Measurements from ENCODE around the gene FOXL1.

FOXL1 gene

DNA sequence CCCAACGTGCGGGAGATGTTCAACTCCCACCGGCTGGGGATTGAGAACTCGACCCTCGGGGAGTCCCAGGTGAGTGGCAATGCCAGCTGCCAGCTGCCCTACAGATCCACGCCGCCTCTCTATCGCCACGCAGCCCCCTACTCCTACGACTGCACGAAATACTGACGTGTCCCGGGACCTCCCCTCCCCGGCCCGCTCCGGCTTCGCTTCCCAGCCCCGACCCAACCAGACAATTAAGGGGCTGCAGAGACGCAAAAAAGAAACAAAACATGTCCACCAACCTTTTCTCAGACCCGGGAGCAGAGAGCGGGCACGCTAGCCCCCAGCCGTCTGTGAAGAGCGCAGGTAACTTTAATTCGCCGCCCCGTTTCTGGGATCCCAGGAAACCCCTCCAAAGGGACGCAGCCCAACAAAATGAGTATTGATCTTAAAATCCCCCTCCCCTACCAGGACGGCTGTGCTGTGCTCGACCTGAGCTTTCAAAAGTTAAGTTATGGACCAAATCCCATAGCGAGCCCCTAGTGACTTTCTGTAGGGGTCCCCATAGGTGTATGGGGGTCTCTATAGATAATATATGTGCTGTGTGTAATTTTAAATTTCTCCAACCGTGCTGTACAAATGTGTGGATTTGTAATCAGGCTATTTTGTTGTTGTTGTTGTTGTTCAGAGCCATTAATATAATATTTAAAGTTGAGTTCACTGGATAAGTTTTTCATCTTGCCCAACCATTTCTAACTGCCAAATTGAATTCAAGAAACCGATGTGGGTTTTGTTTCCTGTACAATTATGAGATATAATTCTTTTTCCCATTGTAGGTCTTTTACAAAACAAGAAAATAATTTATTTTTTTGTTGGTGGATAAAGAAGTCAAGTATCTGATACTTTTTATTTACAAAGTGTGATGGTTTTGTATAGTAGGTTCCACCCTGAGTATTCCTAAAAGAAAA is 9.4 kb upstream of the FOXL1 start:
- DNase-seq (ENCODE audit: low read depth in 2 of 2): no peak

DNA sequence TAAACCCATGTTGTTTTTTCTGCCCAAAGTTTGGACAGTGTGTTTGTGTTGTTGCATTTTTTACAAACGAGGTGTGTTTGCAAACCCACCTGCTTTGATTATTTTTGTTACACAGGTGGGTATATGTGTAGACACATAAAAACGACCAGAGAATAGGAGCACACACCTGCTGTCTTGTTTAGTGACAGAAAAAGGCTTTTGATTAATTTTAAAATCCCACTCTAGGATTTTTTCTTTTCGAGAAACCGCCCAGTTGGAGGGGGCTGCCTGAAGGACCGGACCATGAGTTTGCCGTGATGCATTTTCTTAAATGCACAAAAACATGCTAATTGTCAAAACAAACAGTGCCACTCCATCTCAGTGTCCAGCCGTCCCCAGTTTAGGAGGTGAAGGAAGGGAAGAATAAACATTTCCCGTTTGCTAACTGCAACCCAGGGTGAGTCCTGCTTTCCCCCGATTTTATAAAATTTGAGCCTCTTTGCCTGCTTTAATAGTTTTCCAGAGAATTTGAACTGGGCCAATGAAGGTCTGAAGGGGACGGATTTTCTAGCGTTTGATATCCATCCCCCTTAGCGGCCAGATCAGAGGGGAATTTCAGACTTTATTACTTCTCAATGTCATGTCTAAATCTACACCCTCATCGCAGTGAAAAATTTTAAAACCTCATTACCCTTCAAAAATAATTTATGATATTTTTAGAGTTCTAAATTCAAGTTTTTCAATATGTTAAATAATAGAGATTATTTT is 8.5 kb upstream of the FOXL1 start:
- no peak for DNase-seq (ENCODE audit: low read depth in 2 of 2)

- DNase-seq (ENCODE audit: low read depth in 2 of 2): no peak
These were observed 7.5 kb upstream of the FOXL1 start for GRCh38 chr16:86570558-86571529.

- DNase-seq (ENCODE audit: low read depth in 2 of 2): no peak
These were observed 6.8 kb upstream of the FOXL1 start for GRCh38 chr16:86571530-86571915.

GRCh38 chr16:86572041-86572521 is 6.3 kb upstream of the FOXL1 start:
- no peak for DNase-seq (ENCODE audit: low read depth in 2 of 2)

- DNase-seq (ENCODE audit: low read depth in 2 of 2): no peak
These were observed 5.7 kb upstream of the FOXL1 start for GRCh38 chr16:86572606-86573005.

- no peak for DNase-seq (ENCODE audit: low read depth in 2 of 2)
These were observed 5.1 kb upstream of the FOXL1 start for GRCh38 chr16:86573215-86573614.

DNA sequence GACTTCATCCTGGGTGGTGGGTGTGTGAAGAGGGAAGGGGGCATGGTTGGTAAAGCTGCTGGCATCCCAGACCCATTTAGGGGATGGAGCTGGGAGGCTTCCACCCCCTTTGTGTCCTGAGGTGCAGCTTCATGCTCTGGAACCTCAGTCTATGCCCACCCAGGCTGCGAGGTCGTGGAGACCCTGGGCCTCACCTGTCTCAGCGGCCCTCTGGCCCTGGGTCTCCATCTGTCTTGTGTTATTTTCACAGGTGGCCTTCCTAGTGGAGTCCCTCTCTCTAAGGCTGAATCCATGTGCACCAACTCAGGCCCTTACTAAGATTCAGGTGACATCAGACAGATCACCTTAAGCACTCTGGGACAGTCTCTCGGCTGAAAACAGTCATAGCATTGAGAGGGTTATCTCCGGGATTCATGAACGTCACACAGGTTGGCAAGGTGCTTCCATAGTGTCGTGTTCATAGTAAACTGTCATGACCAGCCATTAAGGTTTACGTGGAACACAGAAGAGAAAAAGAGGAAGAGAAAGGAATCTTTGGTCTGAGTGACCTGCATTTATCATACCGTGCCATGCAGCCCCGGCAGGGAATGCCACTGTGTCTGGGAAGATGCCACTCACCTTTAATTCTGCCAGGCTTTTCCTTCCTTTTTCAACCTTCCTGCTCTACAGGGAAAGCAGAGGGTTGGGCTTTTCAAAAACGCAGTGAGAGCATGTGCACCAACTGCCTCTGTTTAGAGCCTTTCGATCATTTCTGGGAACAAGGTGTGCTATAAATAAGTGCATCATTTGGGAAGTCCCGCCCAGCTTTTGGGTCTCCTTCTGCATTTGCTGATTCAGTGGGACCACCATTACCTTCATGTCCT is 4.5 kb upstream of the FOXL1 start:
- no peak for DNase-seq (ENCODE audit: low read depth in 2 of 2)

- DNase-seq (ENCODE audit: low read depth in 2 of 2): no peak
These were observed 3.7 kb upstream of the FOXL1 start for GRCh38 chr16:86574646-86575045.

GRCh38 chr16:86575095-86575685 is 3.2 kb upstream of the FOXL1 start:
- DNase-seq (ENCODE audit: low read depth in 2 of 2): no peak

DNA sequence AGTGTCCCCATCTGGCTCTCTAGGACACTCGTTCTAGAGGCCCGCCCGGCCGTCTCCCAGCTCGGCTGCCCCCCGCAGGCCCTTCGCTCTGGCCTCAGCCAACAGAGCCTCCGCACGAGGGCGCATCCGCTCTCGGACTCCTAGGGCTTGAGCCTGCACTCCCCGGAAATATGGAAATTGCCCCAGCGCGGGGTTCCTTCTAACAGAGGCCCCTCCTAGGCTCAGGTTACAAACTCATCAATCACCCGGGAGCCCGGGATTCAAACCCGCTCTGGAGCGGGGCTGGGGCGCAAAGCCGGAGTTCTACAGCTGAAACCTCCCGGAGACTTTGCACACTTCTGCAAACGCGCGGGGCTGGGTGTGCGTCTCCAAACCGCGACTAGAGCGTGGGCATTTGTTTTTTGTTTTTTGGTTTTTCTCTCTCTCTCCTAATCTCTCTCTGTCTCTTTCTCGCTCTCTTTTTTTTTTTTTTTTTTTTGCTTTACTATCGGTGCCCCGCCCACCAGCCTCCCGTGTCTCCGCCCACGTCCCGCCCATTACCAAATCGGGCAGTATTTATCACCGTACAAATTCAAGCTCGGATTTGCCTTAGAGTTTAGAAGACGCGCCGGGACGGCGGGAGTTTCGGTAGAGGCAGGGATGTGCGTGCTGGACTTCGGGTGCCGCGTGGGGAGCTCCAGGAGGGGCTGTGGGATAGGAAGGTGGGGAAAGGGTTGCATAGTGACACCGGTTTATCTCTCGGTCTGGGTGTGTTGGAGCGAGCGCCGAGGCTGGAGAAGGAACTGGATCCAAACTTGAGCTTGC is 2.4 kb upstream of the FOXL1 start:
- DNase-seq (ENCODE audit: low read depth in 2 of 2): peak; percentile 16 to 39

DNA sequence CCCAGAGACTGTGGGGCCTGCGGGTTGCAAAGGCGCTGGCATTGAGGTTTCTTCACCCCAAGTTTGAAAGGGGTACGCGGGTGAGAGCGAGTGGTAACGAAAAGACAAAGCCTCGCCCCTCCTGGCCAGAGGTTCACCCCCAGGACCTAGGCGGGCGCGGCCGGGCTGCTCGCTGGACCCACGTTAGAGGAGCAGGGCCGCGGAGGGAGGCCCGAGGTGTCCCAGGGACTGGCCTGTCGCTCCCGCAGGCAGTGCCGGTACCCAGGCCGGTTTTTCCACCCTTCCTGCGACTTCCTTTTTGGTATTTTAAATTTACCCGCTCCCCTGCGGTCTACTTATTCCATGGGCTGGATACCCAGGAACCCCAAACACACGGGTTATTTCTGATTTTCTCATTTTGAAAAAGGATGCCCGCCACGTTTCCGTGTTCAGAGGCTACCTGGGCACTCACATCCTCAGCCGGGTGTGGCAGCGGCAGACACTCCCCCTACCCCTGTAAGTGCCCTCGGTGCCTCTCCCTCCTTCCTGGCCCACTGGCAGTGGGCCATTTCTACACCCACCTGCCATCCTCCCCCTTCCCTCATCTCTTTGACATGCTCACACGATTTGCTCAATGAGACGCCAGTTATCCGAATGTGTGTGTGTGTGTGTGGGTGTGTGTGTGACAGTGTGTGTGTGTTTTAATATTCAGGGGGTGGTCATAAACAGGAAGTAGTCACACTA is 1.6 kb upstream of the FOXL1 start:
- no peak for DNase-seq (ENCODE audit: low read depth in 2 of 2)

DNA sequence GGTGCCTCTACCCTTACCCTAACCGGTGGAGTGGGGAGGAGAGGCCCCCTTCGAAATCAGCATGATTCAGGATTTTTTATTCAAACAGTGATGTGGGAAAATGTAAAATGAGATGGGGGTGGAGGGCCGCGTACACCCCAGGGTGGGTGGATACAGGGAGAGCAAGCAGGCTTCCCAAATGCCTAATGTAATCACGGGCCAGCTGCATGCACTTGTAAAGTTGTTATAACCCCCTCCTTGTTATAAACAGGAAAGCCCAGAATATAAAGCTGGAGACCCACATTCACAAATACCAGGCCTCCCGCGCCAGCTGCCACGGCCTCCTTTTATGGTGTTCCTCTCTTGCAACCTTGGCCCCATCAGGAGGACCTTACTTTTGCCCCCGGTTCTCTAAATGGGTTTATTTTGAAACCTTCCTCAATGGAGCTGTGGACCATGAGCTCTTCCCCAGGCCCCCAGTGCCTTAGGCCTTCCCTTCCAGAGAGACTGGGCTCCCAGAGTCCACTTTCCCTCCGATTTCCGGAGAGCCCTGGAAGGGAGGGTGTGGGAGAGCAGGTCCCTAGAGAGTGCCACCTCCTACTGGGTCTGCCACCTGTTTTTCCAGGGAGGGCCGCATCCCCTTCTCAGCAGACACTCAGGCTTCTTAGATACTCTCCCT is 906 bp upstream of the FOXL1 start:
- DNase-seq (ENCODE audit: low read depth in 2 of 2): no peak

GRCh38 chr16:86578611-86579267 is 390 bp downstream of the FOXL1 start:
- DNase-seq (ENCODE audit: low read depth in 2 of 2): no peak

GRCh38 chr16:86579268-86580062 is 1.1 kb downstream of the FOXL1 start:
- no peak for DNase-seq (ENCODE audit: low read depth in 2 of 2)

DNA sequence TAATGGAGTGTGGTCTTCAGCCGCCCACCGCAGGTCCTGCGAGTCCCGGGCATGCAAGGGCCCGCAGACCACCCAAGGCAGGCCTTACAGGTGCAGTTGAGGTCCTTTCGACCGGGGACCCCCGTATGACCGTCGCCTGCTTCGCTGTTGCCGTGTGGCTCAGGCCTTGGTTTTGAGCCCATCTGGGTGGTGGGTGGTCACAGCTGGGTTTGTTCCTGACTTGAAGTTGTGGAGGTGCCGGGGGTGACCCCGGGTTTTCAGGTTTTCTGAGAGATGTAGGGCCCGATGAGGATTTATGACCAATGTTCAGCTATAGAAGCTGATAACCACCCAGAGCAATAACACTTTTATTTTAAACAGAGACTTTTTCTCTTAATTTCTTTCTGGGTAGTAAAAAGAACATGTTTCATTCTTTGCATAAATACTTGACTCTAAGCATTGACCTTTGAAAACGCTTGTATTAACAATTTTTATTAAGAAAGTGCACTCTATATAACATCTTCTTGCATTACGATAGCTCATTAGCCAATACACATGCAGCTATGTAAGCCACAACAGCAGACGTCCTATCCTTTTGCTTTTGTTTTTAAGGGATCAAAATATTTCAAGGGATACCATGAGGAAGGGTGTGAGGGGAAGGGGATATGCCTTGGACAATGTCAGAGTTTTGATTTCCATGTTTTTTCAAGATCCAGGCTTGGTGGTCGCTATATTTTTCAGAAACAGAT is 1.9 kb downstream of the FOXL1 start:
- DNase-seq (ENCODE audit: low read depth in 2 of 2): no peak

All from stimulated activated CD4-positive, alpha-beta T cell treated with anti-CD3 and anti-CD28 coated beads, Interleukin-1b, Interleukin-23, amount 100 ng/mL, for 4 hours (primary cell).